MCF 10A (cell line): ENCODE measurements around the gene RILP. TPM values are rescaled to one million over a fixed set of nuclear protein-coding genes. Genes with fewer than 3 reads are reported as not detected.

Experiments
- BruUV-seq: library from RNA; stranded (reverse); fragments of 400-500 nt; replicated peaks from 2 replicates; lab custom pipeline; 2021; lab: Mats Ljungman, UMichigan
- CTCF ChIA-PET: fragments of 300-600 bp; sonication (Branson Sonifier 250); formaldehyde crosslinking; extraction: SDS; loops from one replicate; lab custom pipeline; 2021; ENCODE audit warnings: antibody characterized with exemption, inconsistent platforms; lab: Yijun Ruan, JAX
- POLR2A ChIA-PET: fragments of 300-600, 350-650 bp; sonication (Branson Sonifier 250); formaldehyde crosslinking; extraction: SDS; loops from one replicate; lab custom pipeline; 2020; ENCODE audit warnings: antibody characterized with exemption, inconsistent platforms; lab: Yijun Ruan, JAX
- DNase-seq: peaks from one replicate; pipeline ENCODE4 v3.0.0-alpha.2; 2018; ENCODE audit not compliant: unreplicated experiment
- H3K27ac Mint-ChIP-seq: one replicate; pipeline ENCODE4 v1.8.0; 2022; ENCODE audit warnings: mild to moderate bottlenecking, low read depth, mixed read lengths; ENCODE audit not compliant: unreplicated experiment
- H3K27me3 Mint-ChIP-seq: one replicate; pipeline ENCODE4 v1.8.0; 2022; ENCODE audit warnings: mixed read lengths; ENCODE audit not compliant: insufficient read depth, unreplicated experiment
- H3K36me3 Mint-ChIP-seq: one replicate; pipeline ENCODE4 v1.8.0; 2022; ENCODE audit warnings: mild to moderate bottlenecking, moderate library complexity, mixed read lengths; ENCODE audit not compliant: insufficient read depth, unreplicated experiment
- H3K4me1 Mint-ChIP-seq: one replicate; pipeline ENCODE4 v1.8.0; 2022; ENCODE audit warnings: mixed read lengths; ENCODE audit not compliant: insufficient read depth, unreplicated experiment
- H3K4me3 Mint-ChIP-seq: one replicate; pipeline ENCODE4 v1.8.0; 2022; ENCODE audit warnings: mild to moderate bottlenecking, moderate library complexity, mixed read lengths; ENCODE audit not compliant: unreplicated experiment
- H3K9me3 Mint-ChIP-seq: one replicate; pipeline ENCODE4 v1.8.0; 2022; ENCODE audit warnings: mixed read lengths; ENCODE audit not compliant: unreplicated experiment
- CTCF ChIP-seq: fragments of 200-600 bp; IDR thresholded peaks from one replicate; pipeline ENCODE4 v1.8.0; 2022; ENCODE audit warnings: antibody characterized with exemption, mild to moderate bottlenecking; ENCODE audit not compliant: unreplicated experiment
- intact Hi-C: fragments of 100-400 bp; cut with micrococcal nuclease; formaldehyde crosslinking; loops from 2 replicates; pipeline ENCODE4 v1.14.1; 2022
- total RNA-seq: library from RNA; stranded (reverse); gene quantifications from 2 replicates; pipeline ENCODE4 v1.2.3, GENCODE V29; 2022

The RILP gene
- total RNA-seq, 1 experiment from 2014 or later = 2.6 TPM

GRCh38 chr17:1635675-1636465 is 13.8 kb downstream of the RILP start:
- ChIA-PET CTCF (interaction anchor here (0.6 to 1.2 kb wide), 4 partner anchors 13 to 274 kb away, joined by 3 to 4 read pairs (median 3); no protein-coding TSS in a partner anchor), POLR2A (interaction anchor here (1.1 kb wide), 1 partner anchor 99 kb away, joined by 3 read pairs; no protein-coding TSS in a partner anchor)
- Mint-ChIP-seq H3K27ac (no peak overlapping the region), H3K9me3 (no peaks in the 10 kb centered on the region), H3K4me1 (peaks cover 6% of the 10 kb centered on the region), H3K36me3 (no peaks in the 10 kb centered on the region), H3K4me3 (no peak overlapping the region), H3K27me3 (no peaks in the 10 kb centered on the region)
- no TSS peak for BruUV-seq
- DNase-seq = no peak
- no peak for TF ChIP-seq CTCF
- intact Hi-C loops = no loop called here

GRCh38 chr17:1634841-1635650 is 14.6 kb downstream of the RILP start:
- Mint-ChIP-seq H3K9me3 (no peaks in the 10 kb centered on the region), H3K4me3 (no peak overlapping the region), H3K36me3 (no peaks in the 10 kb centered on the region), H3K27ac (no peak overlapping the region), H3K27me3 (no peaks in the 10 kb centered on the region), H3K4me1 (peaks cover 10% of the 10 kb centered on the region)
- no peak for DNase-seq
- CTCF ChIA-PET = interaction anchor here (0.6 to 1.2 kb wide), 2 partner anchors 14 to 273 kb away, joined by 3 to 4 read pairs; no protein-coding TSS in a partner anchor
- intact Hi-C loops = loop anchor here (5.0 kb wide), 2 partner anchors 118 to 378 kb away; partner anchors contain the start of gene INPP5K
- BruUV-seq = no TSS peak
- POLR2A ChIA-PET = interaction anchor here (0.6 kb wide), 1 partner anchor 788 kb away, joined by 3 read pairs; no protein-coding TSS in a partner anchor
- no peak for TF ChIP-seq CTCF

GRCh38 chr17:1630662-1631061 is 19.0 kb downstream of the RILP start:
- Mint-ChIP-seq H3K4me3 (peak overlapping the region; percentile 95), H3K4me1 (peaks cover 23% of the 10 kb centered on the region), H3K9me3 (no peaks in the 10 kb centered on the region), H3K36me3 (peaks cover 20% of the 10 kb centered on the region), H3K27ac (no peak overlapping the region), H3K27me3 (no peaks in the 10 kb centered on the region)
- TF ChIP-seq CTCF = no peak
- peak; percentile 31 for DNase-seq
- BruUV-seq = no TSS peak
- CTCF ChIA-PET = interaction anchor here (0.5 to 5.1 kb wide), 13 partner anchors 7 to 1282 kb away, joined by 3 to 79 read pairs (median 4); partner anchors contain the start of gene SCARF1
- POLR2A ChIA-PET = interaction anchor here (0.6 to 7.0 kb wide), 3 partner anchors 19 to 114 kb away, joined by 3 to 58 read pairs (median 3); partner anchors contain the start of genes INPP5K and RILP
- intact Hi-C loops = loop anchor here (1.0 to 5.0 kb wide), 3 partner anchors 56 to 373 kb away; partner anchors contain the start of gene INPP5K
